Embryonic facial prominence (tissue), 1 donor: ENCODE results near the gene CASZ1.

ENCODE experiments used
- DNase-seq: peaks from one replicate; pipeline ENCODE4 v3.0.0-alpha.2; 2016; ENCODE audit errors: extremely low spot score

Gene CASZ1

GRCh38 chr1:10793129-10793651 is 3.3 kb downstream of the CASZ1 start:
- no peak for DNase-seq

- DNase-seq: no peak
Observed at GRCh38 chr1:10791105-10791951, 5.1 kb downstream of the CASZ1 start.

DNA sequence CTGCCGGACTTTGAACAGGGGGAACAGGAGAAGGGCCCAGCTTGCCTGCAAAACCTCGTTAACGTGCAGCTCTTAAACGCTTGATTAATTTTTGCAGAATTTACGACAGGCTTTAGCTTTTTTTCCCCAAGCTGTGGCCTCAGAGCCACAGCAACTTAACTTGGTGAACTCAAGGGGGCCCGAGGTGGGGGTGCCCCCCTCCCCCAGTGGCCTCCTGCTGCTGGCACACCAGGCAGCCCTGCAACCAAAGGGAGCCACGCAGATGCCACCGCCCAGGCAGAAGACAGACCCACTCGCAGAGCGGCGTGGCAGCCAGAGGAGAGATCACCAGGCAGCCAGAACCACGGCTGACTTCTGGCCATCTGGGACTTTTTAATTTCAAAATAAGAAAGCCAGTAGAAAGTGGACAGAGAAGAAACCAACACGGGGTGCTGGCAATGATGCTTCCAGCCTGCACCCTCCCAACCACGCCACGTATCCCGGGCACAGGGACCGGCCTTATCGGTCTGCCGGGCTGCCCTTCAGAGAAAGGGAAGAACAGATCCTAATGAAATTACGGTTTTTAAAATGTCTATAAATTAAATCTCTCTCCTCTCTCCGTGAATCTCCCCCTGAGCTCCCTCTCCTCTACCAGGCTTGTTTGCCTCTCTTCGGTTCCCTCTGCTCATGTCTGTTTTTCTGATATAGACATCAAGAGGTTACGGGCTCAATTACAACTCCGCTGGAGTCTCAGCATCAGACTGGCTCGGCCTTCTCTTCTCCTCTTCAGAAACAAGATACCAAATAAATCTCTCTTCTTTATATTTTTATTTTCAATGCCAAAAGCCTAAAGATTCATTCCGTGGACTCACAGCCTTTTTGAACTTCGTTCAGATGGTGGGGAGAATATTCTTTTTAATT is 6.4 kb downstream of the CASZ1 start:
- no peak for DNase-seq

DNA sequence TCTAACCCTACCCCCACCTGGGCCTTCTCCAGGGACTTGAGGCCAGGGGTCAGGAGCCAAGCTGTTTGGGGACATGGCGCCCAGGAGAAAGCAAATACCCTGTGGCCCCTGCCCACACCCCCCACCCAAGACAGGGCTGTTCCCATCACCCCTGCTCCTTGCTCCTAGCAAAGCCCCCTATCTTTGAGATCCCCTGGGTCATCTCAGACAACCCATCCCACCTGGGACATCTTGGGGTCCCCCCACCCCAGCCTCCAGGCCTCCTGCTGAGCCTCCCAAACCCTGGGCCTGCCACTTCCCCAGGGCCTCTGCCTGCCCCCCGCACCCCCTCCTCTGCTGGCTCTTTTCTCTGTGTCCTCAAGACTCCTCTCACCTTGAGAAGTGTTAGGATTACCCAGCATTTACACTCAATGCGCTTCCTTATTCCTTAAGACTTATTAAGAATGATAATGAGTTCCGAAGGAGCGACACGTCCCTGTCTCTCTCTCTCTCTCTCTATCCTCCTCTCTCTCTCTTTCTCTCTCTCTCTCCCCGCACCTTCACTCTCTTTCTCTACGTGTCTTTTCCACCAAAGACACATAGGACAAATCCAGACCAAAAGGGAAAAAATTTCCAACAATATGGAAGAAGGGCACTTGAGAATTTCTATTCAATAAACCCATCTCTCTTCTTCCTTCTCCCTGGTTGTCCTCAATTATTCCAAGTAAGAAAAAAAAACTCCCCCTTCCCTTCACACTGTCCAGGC is 7.2 kb downstream of the CASZ1 start:
- DNase-seq: no peak

GRCh38 chr1:10788592-10789006 is 7.8 kb downstream of the CASZ1 start:
- DNase-seq: no peak

DNA sequence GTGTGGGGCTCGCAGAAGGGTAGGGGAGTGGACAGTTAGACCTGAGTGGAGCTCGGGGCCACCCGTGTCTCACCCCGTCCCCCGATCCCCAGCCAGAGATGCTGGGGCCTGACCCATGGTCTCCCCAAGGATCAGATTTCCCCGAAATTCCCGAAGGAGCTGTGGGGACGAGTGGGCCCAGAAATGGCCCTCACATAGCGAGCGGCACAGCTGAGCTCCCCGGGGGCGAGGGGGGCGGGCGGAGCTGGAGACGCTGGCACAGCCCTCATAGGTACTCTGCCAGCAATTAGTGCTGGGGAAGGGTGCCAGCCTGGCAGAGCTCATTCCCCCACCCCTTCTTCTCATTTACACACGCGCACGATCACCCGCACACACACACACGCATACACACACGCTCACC is 9.2 kb downstream of the CASZ1 start:
- no peak for DNase-seq

- DNase-seq: no peak
Observed at GRCh38 chr1:10785728-10786638, 10.5 kb downstream of the CASZ1 start.

DNA sequence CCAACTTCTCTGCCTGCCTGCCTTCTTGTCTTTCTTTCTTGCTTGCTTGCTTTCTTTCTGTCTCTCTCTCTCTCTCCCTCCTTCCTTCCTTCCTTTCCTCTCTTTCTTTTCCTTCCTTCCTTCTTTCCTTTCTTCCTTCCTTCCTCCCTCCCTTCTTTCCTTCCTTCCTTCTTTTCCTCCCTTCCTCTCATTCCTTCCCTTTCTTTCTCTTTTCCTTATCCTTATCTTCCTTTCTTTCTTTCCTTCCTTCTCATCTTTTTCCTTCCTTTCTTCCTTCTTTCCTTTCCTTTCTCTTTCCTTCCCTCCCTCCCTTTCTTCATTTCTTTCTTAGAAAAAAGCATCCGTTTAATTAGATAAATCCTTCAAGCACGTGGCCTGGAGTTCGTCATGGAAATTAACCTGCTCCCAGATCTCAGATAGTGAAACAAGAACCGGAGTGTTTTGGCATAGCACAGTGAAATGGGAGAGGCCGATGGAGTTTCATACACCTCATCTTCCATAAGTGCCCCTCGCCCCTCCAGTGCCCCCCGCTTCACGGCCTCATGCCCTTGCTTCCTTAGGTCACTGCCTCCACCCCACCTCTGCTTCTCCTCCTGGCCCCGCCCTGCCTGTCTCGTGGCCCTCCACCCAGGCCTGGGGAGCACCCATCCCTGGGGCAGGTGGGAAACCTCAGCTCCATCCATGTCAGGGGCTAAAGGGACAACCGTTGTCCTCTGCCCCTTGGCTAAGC is 11.3 kb downstream of the CASZ1 start:
- no peak for DNase-seq

DNA sequence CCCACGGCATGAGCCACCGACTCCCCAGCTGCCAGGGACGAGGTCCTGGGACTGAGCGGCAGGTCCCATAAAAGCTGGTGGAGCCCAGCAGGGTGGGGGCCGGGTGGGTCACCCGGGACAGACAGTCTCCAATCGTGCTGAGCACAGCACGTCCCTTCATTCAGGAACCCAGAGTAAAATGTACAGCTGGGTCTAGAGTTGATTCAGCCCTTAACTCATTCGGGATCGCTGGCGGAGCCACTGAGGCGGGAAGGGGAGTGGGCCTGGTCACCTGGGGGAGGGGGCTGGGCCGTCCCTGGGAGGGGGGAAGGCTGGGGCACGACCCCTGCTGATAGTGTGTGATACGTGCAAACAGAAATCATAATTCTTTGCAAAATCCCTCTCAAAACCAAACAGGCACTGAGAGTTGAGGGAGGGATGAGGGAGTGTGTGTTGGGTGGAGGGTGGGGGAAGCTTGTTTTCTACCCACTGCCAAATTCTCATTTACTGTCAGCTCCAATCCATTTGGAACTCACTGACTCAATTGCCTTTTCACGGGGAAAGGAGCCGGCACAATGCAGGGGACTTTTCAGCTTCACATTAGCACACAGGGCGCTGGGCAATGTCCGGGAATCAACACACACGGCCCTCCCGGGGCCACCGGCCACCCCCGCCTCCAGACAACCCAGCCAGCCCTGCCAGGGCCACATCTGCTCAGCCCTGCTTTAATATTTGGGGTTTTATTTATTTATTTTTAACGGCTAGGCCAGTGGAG is 13.8 kb downstream of the CASZ1 start:
- DNase-seq: no peak

DNA sequence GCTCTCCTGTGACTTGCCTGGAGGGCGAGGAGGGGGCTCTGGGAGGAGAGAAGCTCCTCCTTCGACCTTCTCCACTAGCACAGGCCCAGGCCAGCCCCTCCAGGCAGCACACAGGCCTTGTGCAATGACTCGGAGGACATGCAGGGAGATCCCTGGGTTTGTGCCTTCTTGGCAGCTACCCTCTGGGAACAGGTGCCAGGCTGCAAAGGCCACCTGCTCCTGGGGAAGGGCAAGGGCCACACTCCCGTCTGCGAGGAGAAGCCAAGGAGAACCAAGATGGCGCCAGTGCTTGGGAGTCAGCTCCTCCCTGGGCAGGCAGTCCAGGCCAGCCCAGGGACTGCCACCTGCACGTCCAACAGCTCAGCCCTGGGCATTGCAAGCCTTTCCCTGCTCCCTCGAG is 15.3 kb downstream of the CASZ1 start:
- DNase-seq: no peak

DNA sequence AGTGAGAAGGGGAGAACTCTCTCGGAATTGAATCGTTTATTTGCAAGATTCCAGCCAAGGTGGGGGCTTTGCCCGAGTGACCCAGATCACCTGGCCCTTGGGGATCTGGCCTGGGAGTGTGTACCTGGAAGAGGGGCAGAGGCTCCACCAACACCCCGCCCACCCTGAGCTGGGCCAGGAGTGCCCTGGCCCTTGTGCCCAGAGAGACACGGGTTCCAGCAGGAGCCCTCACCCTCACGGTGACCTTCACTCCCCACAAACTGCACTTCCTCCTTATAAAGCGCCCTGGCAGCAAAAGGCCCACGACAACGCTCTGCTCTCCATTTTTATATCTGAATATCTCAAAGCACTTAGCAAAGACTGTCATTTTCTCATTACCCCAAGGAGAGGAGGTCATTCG is 16.6 kb downstream of the CASZ1 start:
- no peak for DNase-seq

- no peak for DNase-seq
Observed at GRCh38 chr1:10779201-10779600, 17.2 kb downstream of the CASZ1 start.

DNA sequence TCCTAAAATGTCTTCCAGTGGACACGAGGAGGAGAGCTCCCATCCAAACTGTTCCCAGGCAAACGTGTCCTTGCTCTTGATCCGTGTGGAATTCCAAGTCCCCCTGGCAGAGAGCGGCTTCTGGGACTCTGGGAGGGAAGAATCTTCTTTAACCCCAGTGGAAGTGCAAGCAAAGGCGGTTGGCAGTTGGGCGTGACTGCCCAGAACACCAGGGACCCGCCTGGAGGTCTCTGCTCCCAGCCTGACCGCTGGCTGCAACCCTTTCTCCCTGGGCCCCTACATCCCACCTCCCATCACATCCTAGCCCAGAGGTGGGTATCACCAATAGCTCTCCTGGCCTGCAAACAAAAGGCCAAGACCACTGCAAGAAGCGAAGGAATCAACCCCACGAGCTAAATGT is 17.8 kb downstream of the CASZ1 start:
- no peak for DNase-seq

- DNase-seq: no peak
Observed at GRCh38 chr1:10777749-10778574, 18.5 kb downstream of the CASZ1 start.

- DNase-seq: no peak
Observed at GRCh38 chr1:10776190-10776905, 20.1 kb downstream of the CASZ1 start.

- DNase-seq: no peak
Observed at GRCh38 chr1:10775763-10776162, 20.7 kb downstream of the CASZ1 start.

DNA sequence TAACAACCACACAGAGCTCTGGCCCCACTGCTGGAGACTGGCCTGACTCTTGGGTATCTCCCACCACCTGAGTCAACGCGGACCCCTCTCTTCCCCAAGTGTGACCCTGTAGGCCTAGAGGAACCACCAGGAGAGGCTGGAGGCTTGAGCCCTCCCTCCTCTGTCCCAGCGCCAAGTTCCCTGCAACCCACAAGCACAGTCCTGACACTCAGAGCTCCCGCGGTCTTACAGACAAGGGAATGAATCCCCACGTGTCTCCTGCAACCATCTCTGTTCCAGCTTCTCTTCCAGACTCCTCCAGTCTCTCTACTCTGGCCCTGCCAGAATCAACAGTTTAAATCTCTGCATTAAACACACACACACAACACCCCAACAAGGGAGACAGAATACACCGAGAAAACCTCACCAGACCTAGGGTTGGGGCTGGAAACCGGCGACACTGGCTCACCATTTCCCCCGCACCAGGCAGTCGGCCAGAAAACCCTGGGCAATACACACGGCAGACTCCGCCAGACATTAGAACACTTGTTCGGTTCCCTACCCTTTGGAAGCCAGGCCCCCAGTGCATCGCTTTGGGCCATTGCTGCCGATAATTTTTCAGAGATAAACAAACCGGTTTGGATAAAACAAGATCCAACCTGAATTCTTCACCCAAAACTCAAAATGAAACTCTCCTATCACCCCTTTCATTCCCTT is 21.7 kb downstream of the CASZ1 start:
- no peak for DNase-seq
